Loucy (cell line): Measurements from ENCODE around the gene GAB2.
A peak's percentile ranks its signal among the peaks of the same experiment; 100 is the strongest.

ENCODE experiments used
- CTCF ChIP-seq: fragments of 200-600 bp; sonication (generic); conservative IDR thresholded peaks from 2 replicates; pipeline ENCODE4 v1.5.1; 2014; ENCODE audit warnings: mild to moderate bottlenecking, antibody characterized with exemption, low read length
- EZH2phosphoT487 ChIP-seq: fragments of 200-600 bp; IDR thresholded peaks from 2 replicates; pipeline ENCODE4 v1.6.1; 2018; ENCODE audit warnings: antibody characterized with exemption, mild to moderate bottlenecking, moderate library complexity, borderline replicate concordance

- TF ChIP-seq CTCF, result peak; percentile 14; the same call in 1 of the 2 replicates
- no peak for TF ChIP-seq EZH2phosphoT487
Observed at GRCh38 chr11:78266451-78266850, 151.2 kb downstream of the GAB2 start.
